Mucosa of descending colon (tissue), 3 donors: ENCODE data around the gene PTPN22. TPM values are rescaled to one million over a fixed set of nuclear protein-coding genes. Genes with fewer than 3 reads are reported as not detected.
A peak's percentile ranks its signal among the peaks of the same experiment; 100 is the strongest.

Source experiments
- ATAC-seq: fragments of 200-7000 bp; cut with Tn5 transposase; one replicate; pipeline ENCODE4 v1.9.1; 2020; ENCODE audit warnings: mild to moderate bottlenecking, moderate library complexity
- DNase-seq, 3 donors: peaks; one replicate each; pipeline ENCODE4 v3.0.0-alpha.2; 2020
- H3K36me3 ChIP-seq: fragments of 200-600 bp; one replicate; pipeline ENCODE4 v1.8.0; 2021; ENCODE audit warnings: low read depth, mild to moderate bottlenecking
- H3K4me1 ChIP-seq: fragments of 200-600 bp; one replicate; pipeline ENCODE4 v1.8.0; 2021; ENCODE audit warnings: low read depth, mild to moderate bottlenecking
- H3K4me3 ChIP-seq: fragments of 200-600 bp; one replicate; pipeline ENCODE4 v1.8.0; 2021; ENCODE audit warnings: mild to moderate bottlenecking
- H3K9me3 ChIP-seq: fragments of 200-600 bp; one replicate; pipeline ENCODE4 v1.8.0; 2021; ENCODE audit warnings: mild to moderate bottlenecking
- CTCF ChIP-seq: fragments of 200-600 bp; IDR thresholded peaks from one replicate; pipeline ENCODE4 v1.8.0; 2022; ENCODE audit warnings: antibody characterized with exemption, mild to moderate bottlenecking
- intact Hi-C, 2 donors: fragments of 100-400 bp; cut with DNase I in 1 of 2; cut with micrococcal nuclease in 1 of 2; formaldehyde crosslinking; loops; one replicate each; pipeline versions ENCODE4 v1.11.0 to v1.11.1; 2022; cut with DNase I, micrococcal nuclease
- total RNA-seq, 3 donors: library from RNA; stranded (reverse); fragmentation: NEBNext Ultra II Directional in 2 of 3; extraction: Animal tissue kit (Norgen Biotek cat#: 25700) in 2 of 3; gene quantifications; one replicate each; pipeline versions ENCODE4 v1.2.1 to v1.2.4, GENCODE V29; 2021 to 2023
- donor health status: DM: no; HTN: no; CAD: no; lungs with moderate emphysema.
- donor health status: DM: no; HTN: no; CAD: no.
- donor health status: DM: no; HTN: yes; CAD: no.

Gene PTPN22
- total RNA-seq, 3 donors from 2014 or later, result 4.3 to 8.3 (median 5.2) TPM

DNA sequence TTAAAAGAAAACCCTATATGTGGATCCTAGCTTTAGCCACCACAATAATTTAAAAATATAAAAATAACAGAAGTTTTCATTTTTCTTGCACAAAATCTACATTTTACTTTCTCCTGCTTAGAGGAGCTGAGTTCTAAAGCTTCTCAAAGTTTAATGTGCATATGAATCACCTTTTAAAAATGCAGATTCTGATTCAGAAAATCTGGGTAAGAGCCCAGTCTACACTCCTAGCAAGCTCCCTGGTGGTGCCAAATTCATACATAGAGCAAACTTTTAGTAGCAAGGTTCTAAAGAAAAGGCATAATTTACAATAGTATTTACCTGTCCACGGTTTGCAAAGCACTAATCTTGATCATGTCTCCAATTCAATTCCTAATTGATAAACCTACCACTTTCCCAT is 78.5 kb downstream of the PTPN22 start:
- intact Hi-C loops, result no loop called here
- H3K36me3 ChIP-seq, result no peaks in the 10 kb centered on the region
- no peak for ATAC-seq
- TF ChIP-seq CTCF, result no peak
- H3K9me3 ChIP-seq, result no peaks in the 10 kb centered on the region
- H3K4me3 ChIP-seq, result no peak overlapping the region
- no peak for DNase-seq
- no peaks in the 10 kb centered on the region for H3K4me1 ChIP-seq

DNA sequence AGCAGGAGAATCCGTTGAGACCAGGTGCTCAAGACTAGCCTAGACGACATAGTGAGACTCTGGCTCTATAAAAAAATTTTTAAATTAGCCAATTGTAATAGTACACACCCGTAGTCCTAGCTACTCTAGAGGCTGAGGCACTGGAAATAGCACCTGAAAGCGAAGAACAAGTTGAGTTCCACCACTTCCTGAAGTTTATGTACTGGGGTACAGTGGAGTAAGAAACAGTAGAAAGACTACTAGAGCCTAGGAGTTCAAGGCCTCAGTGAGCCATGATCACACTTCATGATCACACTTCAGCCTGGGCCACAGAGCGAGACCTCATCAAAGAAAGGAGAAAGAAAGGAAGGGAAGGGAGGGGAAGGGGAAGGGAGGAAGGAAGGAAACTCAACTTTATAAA is 79.0 kb downstream of the PTPN22 start:
- peak; percentile 50 for ATAC-seq
- intact Hi-C loops, result no loop called here
- no peaks in the 10 kb centered on the region for H3K9me3 ChIP-seq
- DNase-seq, result no peak
- no peak for TF ChIP-seq CTCF
- no peak overlapping the region for H3K4me3 ChIP-seq
- H3K36me3 ChIP-seq, result no peaks in the 10 kb centered on the region
- no peaks in the 10 kb centered on the region for H3K4me1 ChIP-seq

- intact Hi-C loops, result no loop called here
- no peak overlapping the region for H3K4me3 ChIP-seq
- no peak for ATAC-seq
Observed at GRCh38 chr1:113788802-113789201, 82.7 kb downstream of the PTPN22 start.

DNA sequence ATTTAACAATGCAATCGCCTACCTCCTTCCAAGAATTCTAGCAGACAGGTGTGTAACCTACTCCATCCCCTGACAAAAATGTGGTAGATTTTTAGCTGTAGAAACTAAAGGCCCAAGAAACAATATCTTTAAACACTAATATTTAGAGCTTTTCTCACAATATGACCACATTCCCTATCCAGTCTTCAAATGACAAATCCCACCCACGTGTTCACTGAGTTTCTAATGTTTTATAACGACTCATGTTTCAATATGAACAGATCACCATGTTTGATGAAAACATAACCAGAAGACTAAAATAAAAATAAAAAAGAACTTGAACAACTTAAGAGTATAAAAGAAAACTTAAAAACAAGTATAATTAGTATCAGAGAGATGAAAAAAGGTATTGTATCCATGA is 83.8 kb downstream of the PTPN22 start:
- no peak for TF ChIP-seq CTCF
- H3K9me3 ChIP-seq, result no peaks in the 10 kb centered on the region
- peaks cover 22% of the 10 kb centered on the region for H3K4me1 ChIP-seq
- no peak overlapping the region for H3K4me3 ChIP-seq
- DNase-seq, result no peak
- intact Hi-C loops, result no loop called here
- no peak for ATAC-seq
- no peaks in the 10 kb centered on the region for H3K36me3 ChIP-seq

More at GRCh38 chr1:113788802-113789201, 82.7 kb downstream of the PTPN22 start:
- H3K36me3 ChIP-seq, result no peaks in the 10 kb centered on the region
- TF ChIP-seq CTCF, result no peak
- peaks cover 10% of the 10 kb centered on the region for H3K4me1 ChIP-seq
- no peaks in the 10 kb centered on the region for H3K9me3 ChIP-seq
- DNase-seq, result no peak

DNA sequence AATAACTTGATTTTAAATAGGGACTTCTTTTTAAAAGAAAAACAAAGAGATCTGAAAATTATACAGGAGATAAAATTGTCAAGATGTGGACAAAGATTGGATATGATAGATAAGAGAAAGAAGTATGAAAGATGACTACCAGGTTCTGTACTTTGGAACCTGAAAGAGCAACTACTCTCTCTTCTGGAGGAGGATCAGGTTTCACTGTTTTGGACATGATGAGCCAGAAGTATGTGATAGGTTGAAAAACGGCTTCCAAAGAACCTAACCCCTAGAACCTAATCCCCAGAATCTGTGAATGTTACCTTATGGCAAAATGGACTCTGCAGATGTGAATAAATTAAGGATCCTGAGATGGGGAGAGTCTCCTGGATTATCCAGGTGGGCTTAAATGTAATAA is 85.4 kb downstream of the PTPN22 start:
- H3K4me1 ChIP-seq, result peaks cover 27% of the 10 kb centered on the region
- DNase-seq (no peak), ATAC-seq (peak; percentile 19)
- no peaks in the 10 kb centered on the region for H3K9me3 ChIP-seq
- H3K36me3 ChIP-seq, result no peaks in the 10 kb centered on the region
- intact Hi-C loops, result no loop called here
- H3K4me3 ChIP-seq, result no peak overlapping the region
- TF ChIP-seq CTCF, result no peak

DNA sequence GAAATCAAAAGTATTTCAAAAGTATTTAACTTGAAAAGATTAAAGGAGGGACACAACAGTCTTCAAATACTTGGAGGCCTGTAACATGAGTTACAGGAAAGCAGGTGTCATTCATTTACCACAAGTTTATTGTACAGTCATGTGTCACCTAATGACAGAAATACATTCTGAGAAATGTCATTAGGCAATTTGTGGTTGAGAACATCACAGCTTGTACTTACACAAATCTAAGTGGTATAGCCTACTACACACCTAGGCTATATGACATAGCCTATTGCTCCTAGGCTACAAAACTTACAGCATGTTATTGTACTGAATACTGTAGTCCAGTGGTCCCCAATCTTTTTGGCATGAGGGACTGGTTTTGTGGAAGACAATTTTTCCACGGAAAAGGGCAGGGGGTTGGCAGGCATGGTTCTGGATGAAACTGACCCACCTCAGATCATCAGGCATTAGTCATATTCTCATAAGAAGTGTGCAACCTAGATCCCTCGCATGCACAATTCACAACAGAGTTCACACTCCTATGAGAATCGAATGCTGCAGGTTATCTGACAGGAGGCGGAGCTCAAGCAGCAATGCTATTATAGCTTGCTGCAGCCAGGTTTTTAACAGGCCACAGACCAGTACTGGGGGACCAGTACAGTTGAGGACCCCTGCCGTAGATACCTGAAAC is 87.3 kb downstream of the PTPN22 start:
- H3K4me3 ChIP-seq, result no peak overlapping the region
- TF ChIP-seq CTCF, result no peak
- intact Hi-C loops, result no loop called here
- no peaks in the 10 kb centered on the region for H3K36me3 ChIP-seq
- H3K4me1 ChIP-seq, result peaks cover 43% of the 10 kb centered on the region
- ATAC-seq (peak; percentile 68), DNase-seq (no peak)
- H3K9me3 ChIP-seq, result no peaks in the 10 kb centered on the region
